Measurements from ENCODE around the gene ONECUT3. TPM values are rescaled to one million over a fixed set of nuclear protein-coding genes. Genes with fewer than 3 reads are reported as not detected.

Gene ONECUT3
- total and polyA plus RNA-seq, 4 donors: not detected

- H3K27me3 ChIP-seq (ENCODE audit: control insufficient read depth in 4 of 4, insufficient read depth in 4 of 4, low read length in 3 of 4): peaks cover 0 to 5% (median 2%) of the 10 kb centered on the region in 4 donors
- TF ChIP-seq CTCF (IDR thresholded peaks at IDR 0.05; ENCODE audit: low read depth, low read length, missing input control) (no peak), FOXA2 (IDR thresholded peaks at IDR 0.05) (no peak), HNF4A (conservative IDR thresholded peaks at IDR 0.05) (no peak), SP1 (IDR thresholded peaks at IDR 0.05) (no peak), HNF4G (IDR thresholded peaks at IDR 0.05) (no peak), GABPA (IDR thresholded peaks at IDR 0.05 in 1 of 2, conservative IDR thresholded peaks at IDR 0.05 in 1 of 2) (no peak), ATF3 (IDR thresholded peaks at IDR 0.05) (no peak), ZBTB33 (IDR thresholded peaks at IDR 0.05) (no peak), JUND (IDR thresholded peaks at IDR 0.05) (no peak), RXRA (IDR thresholded peaks at IDR 0.05) (no peak), RAD21 (IDR thresholded peaks at IDR 0.05) (no peak), FOXA1 (IDR thresholded peaks at IDR 0.05) (no peak), YY1 (IDR thresholded peaks at IDR 0.05) (no peak)
- TF ChIP-seq, protein P1, sequence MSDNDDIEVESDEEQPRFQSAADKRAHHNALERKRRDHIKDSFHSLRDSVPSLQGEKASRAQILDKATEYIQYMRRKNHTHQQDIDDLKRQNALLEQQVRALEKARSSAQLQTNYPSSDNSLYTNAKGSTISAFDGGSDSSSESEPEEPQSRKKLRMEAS (IDR thresholded peaks at IDR 0.05): no peak
- TF ChIP-seq, protein P2, sequence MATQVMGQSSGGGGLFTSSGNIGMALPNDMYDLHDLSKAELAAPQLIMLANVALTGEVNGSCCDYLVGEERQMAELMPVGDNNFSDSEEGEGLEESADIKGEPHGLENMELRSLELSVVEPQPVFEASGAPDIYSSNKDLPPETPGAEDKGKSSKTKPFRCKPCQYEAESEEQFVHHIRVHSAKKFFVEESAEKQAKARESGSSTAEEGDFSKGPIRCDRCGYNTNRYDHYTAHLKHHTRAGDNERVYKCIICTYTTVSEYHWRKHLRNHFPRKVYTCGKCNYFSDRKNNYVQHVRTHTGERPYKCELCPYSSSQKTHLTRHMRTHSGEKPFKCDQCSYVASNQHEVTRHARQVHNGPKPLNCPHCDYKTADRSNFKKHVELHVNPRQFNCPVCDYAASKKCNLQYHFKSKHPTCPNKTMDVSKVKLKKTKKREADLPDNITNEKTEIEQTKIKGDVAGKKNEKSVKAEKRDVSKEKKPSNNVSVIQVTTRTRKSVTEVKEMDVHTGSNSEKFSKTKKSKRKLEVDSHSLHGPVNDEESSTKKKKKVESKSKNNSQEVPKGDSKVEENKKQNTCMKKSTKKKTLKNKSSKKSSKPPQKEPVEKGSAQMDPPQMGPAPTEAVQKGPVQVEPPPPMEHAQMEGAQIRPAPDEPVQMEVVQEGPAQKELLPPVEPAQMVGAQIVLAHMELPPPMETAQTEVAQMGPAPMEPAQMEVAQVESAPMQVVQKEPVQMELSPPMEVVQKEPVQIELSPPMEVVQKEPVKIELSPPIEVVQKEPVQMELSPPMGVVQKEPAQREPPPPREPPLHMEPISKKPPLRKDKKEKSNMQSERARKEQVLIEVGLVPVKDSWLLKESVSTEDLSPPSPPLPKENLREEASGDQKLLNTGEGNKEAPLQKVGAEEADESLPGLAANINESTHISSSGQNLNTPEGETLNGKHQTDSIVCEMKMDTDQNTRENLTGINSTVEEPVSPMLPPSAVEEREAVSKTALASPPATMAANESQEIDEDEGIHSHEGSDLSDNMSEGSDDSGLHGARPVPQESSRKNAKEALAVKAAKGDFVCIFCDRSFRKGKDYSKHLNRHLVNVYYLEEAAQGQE (IDR thresholded peaks at IDR 0.05): no peak
Measured at GRCh38 chr19:1736927-1737326, 16.4 kb upstream of the ONECUT3 start.

More at GRCh38 chr19:1736927-1737326, 16.4 kb upstream of the ONECUT3 start:
- Histone ChIP-seq H3K27ac (ENCODE audit: low read depth in 1 of 2, low read length in 2 of 2) (no peak overlapping the region), H3K9me3 (ENCODE audit: control insufficient read depth in 4 of 4, low read length in 3 of 4) (peaks cover 0 to 3% (median 1%) of the 10 kb centered on the region in 4 donors), H3K4me1 (ENCODE audit: control insufficient read depth in 4 of 4, insufficient read depth in 4 of 4, low read length in 3 of 4) (no peaks in the 10 kb centered on the region), H3K36me3 (ENCODE audit: control insufficient read depth in 4 of 4, insufficient read depth in 3 of 4, low read depth in 1 of 4, low read length in 3 of 4) (no peaks in the 10 kb centered on the region), H3K4me3 (ENCODE audit: low read depth in 1 of 3, low read length in 3 of 3) (no peak overlapping the region), H3K9ac (ENCODE audit: low read depth in 1 of 2, low read length in 2 of 2) (no peak overlapping the region)
- WGBS: 38% methylated on average over 22 of the region's 22 CpGs
- DNase-seq (ENCODE audit: low spot score): no peak

Data from liver (tissue), 9 donors.